ENCODE results near the gene TSSC4. TPM values are rescaled to one million over a fixed set of nuclear protein-coding genes. Genes with fewer than 3 reads are reported as not detected.

Gene TSSC4
- total RNA-seq, 1 experiment from 2014 or later, result 128 TPM

- no peaks in the 10 kb centered on the region for H3K36me3 ChIP-seq
- H3K4me1 ChIP-seq (replicated peaks), result 0 out of 2 replicates have a peak, but pooled peaks cover 4% of the 10 kb centered on the region
- H3K4me3 ChIP-seq, result no peak overlapping the region
- H3K27me3 ChIP-seq (replicated peaks), result peaks cover 30% of the 10 kb centered on the region
- H3K27ac ChIP-seq, result no peak overlapping the region
- DNase-seq (ENCODE audit: low read depth in 1 of 2, low spot score in 2 of 2), result no peak
- H3K9me3 ChIP-seq (replicated peaks), result no peaks in the 10 kb centered on the region; the same call in 1 of the 2 replicates
Observed at GRCh38 chr11:2416765-2417164, 16.2 kb downstream of the TSSC4 start.

DNA sequence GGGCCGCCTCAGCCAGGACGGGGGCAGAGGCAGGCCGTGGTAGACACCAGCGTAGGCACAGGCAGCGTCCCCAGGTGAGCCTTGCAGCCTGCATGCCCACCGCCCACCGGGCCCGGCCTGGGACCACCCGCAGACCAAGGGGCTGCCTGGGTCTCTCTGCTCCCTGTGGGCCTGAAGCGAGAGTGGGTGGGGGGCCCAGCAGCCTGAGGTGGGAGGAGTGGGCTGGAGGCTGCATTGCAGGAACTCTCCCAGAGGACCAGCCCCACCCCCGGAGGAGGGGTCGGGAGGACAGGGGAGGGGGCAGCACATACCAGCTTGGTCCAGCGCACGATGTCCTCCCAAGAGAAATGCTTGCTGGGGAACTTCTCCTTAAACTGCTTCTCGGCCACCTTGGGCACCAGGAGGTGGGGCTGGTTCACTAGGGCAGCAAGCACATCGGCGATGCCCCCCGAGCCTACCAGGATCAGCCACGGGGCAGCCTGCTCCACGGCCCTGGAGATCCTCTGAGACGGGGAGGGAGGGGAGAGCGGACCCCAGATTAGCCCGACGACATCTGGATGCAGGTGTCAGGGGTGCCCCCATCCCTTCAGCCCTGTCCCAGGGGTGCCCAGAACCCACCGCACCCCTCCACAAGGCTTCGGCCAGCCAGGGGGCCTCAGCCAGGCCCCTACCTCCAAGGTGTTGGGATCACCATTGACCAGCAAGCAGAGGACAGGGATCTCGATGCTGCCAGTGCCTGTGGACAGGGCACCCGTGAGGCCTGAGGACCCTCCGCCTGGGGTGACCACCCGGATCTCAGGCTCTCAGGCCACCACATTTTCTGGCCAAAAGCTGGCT, 17.5 kb downstream of the TSSC4 start:
- Histone ChIP-seq H3K27ac (no peak overlapping the region), H3K4me1 (replicated peaks) (0 out of 2 replicates have a peak, but pooled peaks cover 4% of the 10 kb centered on the region), H3K36me3 (no peaks in the 10 kb centered on the region), H3K4me3 (no peak overlapping the region), H3K27me3 (replicated peaks) (peaks cover 35% of the 10 kb centered on the region), H3K9me3 (replicated peaks) (no peaks in the 10 kb centered on the region; the same call in 1 of the 2 replicates)
- no peak for DNase-seq (ENCODE audit: low read depth in 1 of 2, low spot score in 2 of 2)

DNA sequence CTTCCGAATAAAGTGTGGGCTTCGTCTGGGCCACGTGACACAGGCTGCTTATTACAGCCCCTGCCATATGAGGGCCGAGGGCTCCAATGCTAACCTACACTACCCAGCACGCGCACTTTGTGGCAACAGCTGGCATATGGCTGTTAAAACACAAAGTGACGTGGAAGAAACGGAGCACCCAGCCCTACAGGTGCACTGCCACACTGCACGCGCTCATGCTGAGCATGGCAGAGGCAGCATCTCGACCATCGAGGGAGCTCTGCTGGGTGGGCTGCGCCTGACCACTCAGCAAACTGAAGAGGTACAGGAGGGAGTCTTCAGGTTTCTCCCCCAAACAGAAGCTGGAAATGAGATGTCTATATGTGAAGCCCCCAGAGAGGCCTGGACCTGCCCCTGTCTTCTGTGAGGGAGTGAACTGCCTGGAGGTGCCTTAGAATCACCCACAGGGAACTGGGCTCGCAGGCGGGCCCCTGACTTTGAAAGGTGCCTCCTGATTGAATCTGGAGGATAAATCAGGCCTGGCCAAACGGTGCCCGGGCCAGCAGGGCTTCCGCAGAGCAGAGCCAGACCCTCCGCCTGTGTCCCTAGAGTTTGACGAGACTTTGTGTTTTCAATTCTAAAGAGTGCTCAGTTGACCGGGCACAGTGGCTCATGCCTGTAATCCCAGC, 18.3 kb downstream of the TSSC4 start:
- H3K27me3 ChIP-seq (replicated peaks), result peaks cover 42% of the 10 kb centered on the region
- 0 out of 2 replicates have a peak, but pooled peaks cover 4% of the 10 kb centered on the region for H3K4me1 ChIP-seq (replicated peaks)
- no peak for DNase-seq (ENCODE audit: low read depth in 1 of 2, low spot score in 2 of 2)
- H3K4me3 ChIP-seq, result no peak overlapping the region
- no peaks in the 10 kb centered on the region; the same call in 1 of the 2 replicates for H3K9me3 ChIP-seq (replicated peaks)
- H3K27ac ChIP-seq, result no peak overlapping the region
- no peaks in the 10 kb centered on the region for H3K36me3 ChIP-seq

DNA sequence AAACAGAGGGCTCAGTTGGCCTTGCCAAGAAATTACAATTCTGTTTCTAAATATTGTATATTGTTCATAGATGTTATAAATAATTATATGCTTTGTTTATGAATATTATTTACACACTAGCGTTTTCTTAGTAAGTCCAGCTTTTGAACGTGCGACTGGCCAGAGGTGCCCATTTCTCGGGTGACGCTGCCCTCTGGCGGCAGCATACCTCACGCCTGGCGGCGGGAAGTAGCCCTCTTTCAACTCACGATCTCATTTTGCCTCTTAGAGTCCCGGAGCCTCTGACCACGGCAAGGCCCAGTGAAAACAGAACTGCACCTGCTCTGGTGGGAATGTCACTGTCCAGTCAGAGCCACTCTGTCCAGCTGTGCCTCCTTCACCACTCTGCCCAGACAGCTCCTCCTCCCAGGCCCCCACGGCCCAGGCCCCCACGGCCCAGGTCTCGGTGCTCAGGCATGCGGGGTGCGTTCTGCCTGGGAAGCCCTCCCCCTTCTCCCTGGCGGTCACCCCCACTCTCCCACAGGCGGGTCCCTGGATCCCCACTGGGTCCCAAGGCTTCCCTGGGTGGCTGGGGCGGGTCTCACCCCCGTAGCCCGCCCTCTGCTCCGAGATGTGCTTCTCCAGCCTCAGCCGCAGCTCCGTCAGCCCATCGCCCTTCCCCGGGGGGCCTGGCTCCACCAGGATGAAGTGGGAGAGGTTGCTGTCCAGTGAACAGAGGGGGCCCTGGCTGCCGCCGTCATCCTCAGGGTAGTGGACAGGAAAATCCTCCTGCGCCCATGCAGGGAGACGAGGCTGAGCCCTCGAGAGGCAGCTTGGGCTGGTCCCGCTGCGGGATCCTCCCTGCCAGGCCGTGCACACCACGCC, 19.3 kb downstream of the TSSC4 start:
- 0 out of 2 replicates have a peak, but pooled peaks cover 4% of the 10 kb centered on the region for H3K4me1 ChIP-seq (replicated peaks)
- no peak overlapping the region for H3K4me3 ChIP-seq
- no peaks in the 10 kb centered on the region; the same call in 1 of the 2 replicates for H3K9me3 ChIP-seq (replicated peaks)
- H3K27me3 ChIP-seq (replicated peaks), result peaks cover 52% of the 10 kb centered on the region
- peak; percentile 62 to 81 for DNase-seq (ENCODE audit: low read depth in 1 of 2, low spot score in 2 of 2)
- no peaks in the 10 kb centered on the region for H3K36me3 ChIP-seq
- H3K27ac ChIP-seq, result no peak overlapping the region

DNA sequence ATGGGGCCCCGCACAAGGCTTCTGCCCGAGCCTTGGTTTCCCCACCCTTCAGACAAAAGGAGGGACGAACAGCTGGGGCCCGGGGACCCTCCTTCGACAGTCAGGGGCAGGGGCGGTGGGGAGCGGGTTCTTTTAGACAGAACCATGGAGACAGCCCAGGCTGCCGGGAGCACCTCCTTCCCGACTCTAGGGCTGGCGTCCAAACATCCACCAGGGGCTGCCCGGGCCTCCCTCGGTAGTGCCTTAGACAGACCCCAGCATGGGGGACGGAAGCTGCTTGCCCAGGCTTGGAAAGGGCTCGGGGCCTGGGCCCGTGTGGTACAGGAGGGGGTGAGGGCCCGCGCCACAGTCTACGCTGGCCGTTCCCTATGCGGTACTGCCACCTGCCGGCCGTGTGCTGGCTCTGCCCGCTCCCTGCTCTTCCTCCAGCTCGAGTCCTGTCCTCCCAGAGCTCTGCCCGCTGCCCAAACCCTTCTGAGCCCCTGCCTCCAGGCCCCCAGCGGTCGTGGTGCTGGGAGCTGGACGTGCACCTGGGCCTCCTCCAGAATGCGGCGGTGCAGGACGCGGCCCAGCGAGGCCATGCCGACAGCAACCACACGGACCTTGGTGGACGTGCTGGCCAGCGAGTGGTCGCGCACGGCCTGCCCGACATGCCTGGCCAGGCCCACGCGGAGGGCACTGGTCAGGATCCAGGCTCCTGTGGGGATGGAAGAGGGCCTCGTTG, 20.1 kb downstream of the TSSC4 start:
- H3K27ac ChIP-seq, result no peak overlapping the region
- no peak overlapping the region for H3K4me3 ChIP-seq
- 0 out of 2 replicates have a peak, but pooled peaks cover 4% of the 10 kb centered on the region for H3K4me1 ChIP-seq (replicated peaks)
- H3K9me3 ChIP-seq (replicated peaks), result no peaks in the 10 kb centered on the region; the same call in 1 of the 2 replicates
- no peaks in the 10 kb centered on the region for H3K36me3 ChIP-seq
- peaks cover 60% of the 10 kb centered on the region for H3K27me3 ChIP-seq (replicated peaks)
- DNase-seq (ENCODE audit: low read depth in 1 of 2, low spot score in 2 of 2), result peak; percentile 76

DNA sequence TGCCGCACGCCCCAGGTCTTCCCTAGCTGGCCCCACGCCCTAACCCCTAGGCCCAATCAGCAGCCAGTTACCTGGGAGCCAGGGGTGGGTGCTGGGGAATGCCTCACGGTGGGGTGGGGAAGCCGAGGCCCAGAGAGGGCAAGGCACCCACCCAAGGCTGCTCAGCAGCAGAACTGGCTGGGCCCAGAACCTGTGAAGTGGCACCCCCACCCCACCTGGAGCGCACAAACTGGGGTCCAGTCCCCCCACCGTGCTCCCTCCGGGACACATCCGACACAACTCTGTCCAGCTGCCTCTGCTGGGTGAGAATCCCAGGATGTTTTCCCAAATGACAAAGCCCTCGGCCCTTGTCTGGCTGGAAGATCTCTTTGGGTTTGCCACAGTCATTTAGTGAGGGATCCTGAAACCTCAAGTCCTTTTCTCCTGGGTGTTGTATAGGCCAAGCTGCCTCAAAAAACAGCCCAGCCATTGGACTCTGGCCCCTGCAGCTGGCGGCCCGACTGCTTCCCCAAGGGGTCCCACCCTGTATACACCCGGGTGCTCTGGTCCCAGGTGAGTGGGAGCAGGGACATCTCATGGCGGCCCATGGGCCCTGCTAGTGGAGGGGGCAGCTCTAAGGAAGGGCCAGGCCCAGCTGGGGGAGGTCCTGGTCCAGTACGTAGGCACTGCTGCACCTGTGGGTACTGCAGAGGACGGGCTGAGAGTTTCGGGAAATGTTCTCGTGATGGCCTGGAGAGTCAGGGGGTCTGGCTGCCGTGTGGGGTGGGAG, 20.9 kb downstream of the TSSC4 start:
- Histone ChIP-seq H3K9me3 (replicated peaks) (no peaks in the 10 kb centered on the region; the same call in 1 of the 2 replicates), H3K27ac (no peak overlapping the region), H3K27me3 (replicated peaks) (peaks cover 58% of the 10 kb centered on the region), H3K4me3 (no peak overlapping the region), H3K36me3 (no peaks in the 10 kb centered on the region), H3K4me1 (replicated peaks) (0 out of 2 replicates have a peak, but pooled peaks cover 4% of the 10 kb centered on the region)
- no peak for DNase-seq (ENCODE audit: low read depth in 1 of 2, low spot score in 2 of 2)

DNA sequence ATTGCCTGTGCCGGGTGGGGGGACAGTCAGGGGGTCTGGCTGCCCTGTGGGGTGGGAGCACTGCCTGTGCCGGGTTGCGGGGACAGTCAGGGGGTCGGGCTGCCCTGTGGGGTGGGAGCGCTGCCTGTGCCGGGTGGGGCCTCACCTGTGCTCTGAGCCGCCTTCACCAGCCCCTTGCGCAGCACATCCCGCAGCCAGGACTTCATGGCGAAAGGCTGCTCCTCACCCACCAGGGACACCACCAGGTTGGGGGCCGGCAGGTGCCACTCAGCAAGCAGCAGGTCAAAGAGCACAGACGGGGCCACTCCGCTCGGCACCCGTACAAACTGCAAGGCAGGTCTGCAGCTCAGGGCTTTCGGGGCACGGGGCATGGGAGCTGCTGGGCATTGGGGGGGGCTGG, 21.4 kb downstream of the TSSC4 start:
- H3K9me3 ChIP-seq (replicated peaks), result no peaks in the 10 kb centered on the region; the same call in 1 of the 2 replicates
- H3K4me1 ChIP-seq (replicated peaks), result 0 out of 2 replicates have a peak, but pooled peaks cover 4% of the 10 kb centered on the region
- H3K27ac ChIP-seq, result no peak overlapping the region
- no peak overlapping the region for H3K4me3 ChIP-seq
- H3K27me3 ChIP-seq (replicated peaks), result peaks cover 55% of the 10 kb centered on the region
- H3K36me3 ChIP-seq, result no peaks in the 10 kb centered on the region
- no peak for DNase-seq (ENCODE audit: low read depth in 1 of 2, low spot score in 2 of 2)

DNA sequence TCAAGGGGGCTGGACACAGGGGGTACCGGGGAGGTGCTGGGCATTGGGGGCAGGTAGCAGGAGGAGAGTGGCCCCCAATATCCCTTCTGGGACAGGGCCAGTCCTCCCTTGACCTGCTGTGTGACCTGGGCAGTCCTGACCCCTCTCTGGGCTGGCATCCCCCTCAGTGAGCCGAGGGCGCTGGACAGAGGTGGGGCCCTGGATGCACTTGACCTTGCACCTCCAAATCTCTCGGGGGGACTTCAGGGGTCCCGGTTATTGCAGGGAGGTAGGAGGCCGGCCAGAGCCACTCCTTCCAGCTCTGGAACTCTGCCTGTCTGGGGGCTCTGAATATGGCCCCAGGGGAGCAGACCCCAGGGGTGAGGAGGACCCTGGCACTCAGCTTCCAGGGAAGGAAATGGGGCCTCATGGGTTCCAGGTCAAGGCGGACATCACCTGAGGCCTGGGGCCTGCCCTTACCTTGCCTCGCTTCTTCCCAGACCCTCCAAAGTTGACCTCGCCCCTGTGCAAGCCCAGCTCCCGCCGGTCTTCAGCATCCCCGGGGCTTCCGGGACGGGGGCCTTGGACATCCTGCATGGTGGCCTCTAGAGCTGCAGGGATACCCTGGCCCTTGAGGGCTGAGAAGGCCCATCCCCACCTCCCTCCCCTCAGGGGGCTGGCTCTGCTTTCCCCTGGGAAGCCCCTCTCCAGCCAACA, 22.1 kb downstream of the TSSC4 start:
- no peak for DNase-seq (ENCODE audit: low read depth in 1 of 2, low spot score in 2 of 2)
- H3K27ac ChIP-seq, result no peak overlapping the region
- no peak overlapping the region for H3K4me3 ChIP-seq
- no peaks in the 10 kb centered on the region for H3K4me1 ChIP-seq (replicated peaks)
- no peaks in the 10 kb centered on the region for H3K9me3 ChIP-seq (replicated peaks)
- H3K27me3 ChIP-seq (replicated peaks), result peaks cover 50% of the 10 kb centered on the region
- H3K36me3 ChIP-seq, result no peaks in the 10 kb centered on the region

DNA sequence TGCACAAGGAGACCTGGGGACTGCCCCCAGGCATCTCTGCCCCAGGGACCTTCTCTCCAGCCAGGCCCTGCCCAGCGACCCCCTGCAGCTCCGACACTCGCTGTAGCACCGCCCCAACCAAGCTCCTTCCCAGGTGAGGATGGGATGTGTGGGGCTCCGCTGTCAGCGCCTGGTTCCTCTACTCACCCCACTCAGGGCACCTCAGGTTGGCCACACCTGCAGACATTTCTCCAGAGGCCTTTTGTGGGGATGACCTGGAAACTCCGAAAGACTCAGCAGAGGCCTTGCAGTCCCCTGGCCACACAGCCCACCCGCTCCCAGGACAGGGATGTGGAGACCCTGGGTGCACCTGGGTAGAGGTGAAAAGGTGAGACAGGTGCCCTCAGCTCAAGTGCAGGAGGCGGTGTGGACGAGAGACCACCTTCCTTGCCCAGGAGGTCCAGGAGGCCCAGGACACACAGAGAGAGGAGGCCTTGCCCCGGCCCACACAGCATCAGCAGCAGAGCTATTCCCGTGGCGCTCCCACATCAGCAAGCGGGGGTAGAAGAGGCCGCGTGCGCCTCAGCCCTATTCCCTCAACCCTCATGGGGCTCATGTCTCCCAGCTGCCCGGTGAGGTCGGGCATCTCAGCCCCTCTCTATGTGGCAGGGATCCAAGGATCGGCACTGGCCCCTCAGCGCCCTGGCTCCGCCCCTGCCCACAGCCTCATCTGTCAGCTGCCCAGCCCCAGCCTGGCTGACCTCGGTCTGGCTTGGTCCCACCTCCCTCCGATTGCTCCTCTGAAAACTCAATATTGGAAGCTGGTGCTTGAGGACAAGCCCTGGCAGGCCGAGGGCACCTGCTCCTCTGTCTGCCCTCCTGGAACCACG, 22.8 kb downstream of the TSSC4 start:
- Histone ChIP-seq H3K27me3 (replicated peaks) (peaks cover 47% of the 10 kb centered on the region), H3K9me3 (replicated peaks) (no peaks in the 10 kb centered on the region; the same call in 1 of the 2 replicates), H3K36me3 (no peaks in the 10 kb centered on the region), H3K27ac (no peak overlapping the region), H3K4me1 (replicated peaks) (no peaks in the 10 kb centered on the region), H3K4me3 (no peak overlapping the region)
- DNase-seq (ENCODE audit: low read depth in 1 of 2, low spot score in 2 of 2), result no peak

DNA sequence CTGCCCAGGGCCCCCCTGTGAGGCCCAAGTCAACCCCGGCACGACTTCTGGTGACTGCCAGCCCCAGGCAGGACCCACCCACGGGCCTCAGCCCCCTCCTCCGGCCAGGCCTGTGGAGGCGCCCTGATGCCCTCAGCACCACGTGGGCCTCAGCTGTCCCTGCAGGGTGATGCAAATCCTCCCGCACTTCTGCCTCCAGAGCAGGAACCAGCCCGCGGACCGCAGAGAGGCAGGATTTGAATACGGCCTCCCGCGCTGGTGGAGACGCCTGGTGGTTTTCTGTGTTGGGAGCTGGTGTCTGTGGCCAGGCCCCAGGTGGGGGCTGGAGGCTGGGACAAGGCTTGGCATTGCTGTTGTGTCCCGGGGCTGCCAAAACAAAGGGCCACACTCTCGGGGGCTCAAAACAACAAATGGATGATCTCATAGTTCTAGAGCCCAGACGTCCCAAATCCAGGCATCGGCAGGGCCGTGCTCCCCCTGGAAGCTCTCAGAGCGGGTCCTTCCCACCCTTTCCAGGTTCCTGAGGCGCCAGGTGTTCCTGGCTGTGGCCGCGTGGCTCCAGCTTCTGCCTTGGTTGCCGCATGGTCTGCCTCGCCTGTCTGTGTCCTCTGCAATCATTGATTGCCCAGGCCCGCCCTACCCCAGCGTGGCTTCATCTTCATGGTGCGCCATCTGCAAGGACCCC, 24.4 kb downstream of the TSSC4 start:
- Histone ChIP-seq H3K27ac (no peak overlapping the region), H3K9me3 (replicated peaks) (peaks cover 2% of the 10 kb centered on the region; the same call in 1 of the 2 replicates), H3K4me3 (no peak overlapping the region), H3K4me1 (replicated peaks) (no peaks in the 10 kb centered on the region), H3K36me3 (no peaks in the 10 kb centered on the region), H3K27me3 (replicated peaks) (peaks cover 47% of the 10 kb centered on the region)
- DNase-seq (ENCODE audit: low read depth in 1 of 2, low spot score in 2 of 2), result no peak

DNA sequence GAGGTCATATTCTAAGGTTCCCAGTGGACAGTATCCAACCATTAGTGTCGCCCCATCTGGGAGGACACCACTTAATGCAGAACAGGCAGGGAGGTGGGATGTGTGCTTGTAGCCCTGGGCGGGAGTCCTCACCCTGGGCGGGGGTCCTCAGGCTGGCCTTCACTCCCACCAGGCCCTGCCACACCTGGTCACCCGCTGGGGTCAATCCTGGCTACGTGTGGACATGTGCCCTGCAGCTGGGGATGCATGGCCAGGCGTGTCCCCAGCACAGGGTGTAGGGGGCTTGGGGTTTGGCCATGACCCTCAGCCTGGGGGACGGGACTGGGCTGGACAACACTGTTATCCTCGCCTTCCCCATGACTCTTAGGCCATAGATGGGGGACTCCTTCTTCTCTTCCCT, 25.0 kb downstream of the TSSC4 start:
- Histone ChIP-seq H3K4me3 (no peak overlapping the region), H3K27ac (no peak overlapping the region), H3K4me1 (replicated peaks) (no peaks in the 10 kb centered on the region), H3K9me3 (replicated peaks) (peaks cover 2% of the 10 kb centered on the region; the same call in 1 of the 2 replicates), H3K36me3 (no peaks in the 10 kb centered on the region), H3K27me3 (replicated peaks) (peaks cover 47% of the 10 kb centered on the region)
- no peak for DNase-seq (ENCODE audit: low read depth in 1 of 2, low spot score in 2 of 2)
